HG03108 (cell line): ENCODE results near the gene FNDC3B.
"Not testable (repeated sequence)": the region's sequence is repeated elsewhere in the genome, so short reads cannot be mapped to it uniquely, and the experiment has no call there.

Experiments
- ATAC-seq: cut with Tn5 transposase; IDR thresholded peaks from one replicate; pipeline ENCODE4 v1.9.1; 2021; ENCODE audit warnings: moderate library complexity; ENCODE audit not compliant: unreplicated experiment

Gene FNDC3B

GRCh38 chr3:172039436-172040077 is at the start of gene FNDC3B:
Gene FNDC3B (plus strand): TSS chr3:172039578. CDS start chr3:172112480, 72,902 bp downstream.
- ATAC-seq: peak; percentile 75

GRCh38 chr3:171990239-171990638 is 49.1 kb upstream of the FNDC3B start:
- ATAC-seq: not testable (repeated sequence)

- ATAC-seq: no peak
These were observed 48.2 kb upstream of the FNDC3B start for GRCh38 chr3:171991166-171991565.

- ATAC-seq: no peak
These were observed 44.5 kb upstream of the FNDC3B start for GRCh38 chr3:171994646-171995428.

- no peak for ATAC-seq
These were observed 43.9 kb upstream of the FNDC3B start for GRCh38 chr3:171995486-171995885.

- ATAC-seq: no peak
These were observed 43.1 kb upstream of the FNDC3B start for GRCh38 chr3:171996178-171996817.

GRCh38 chr3:171998731-171999130 is 40.6 kb upstream of the FNDC3B start:
- ATAC-seq: not testable (repeated sequence)

- ATAC-seq: not testable (repeated sequence)
These were observed 37.8 kb upstream of the FNDC3B start for GRCh38 chr3:172001616-172002015.

- ATAC-seq: no peak
These were observed 36.8 kb upstream of the FNDC3B start for GRCh38 chr3:172002512-172003078.

GRCh38 chr3:172003146-172003545 is 36.2 kb upstream of the FNDC3B start:
- ATAC-seq: no peak

- no peak for ATAC-seq
These were observed 32.4 kb upstream of the FNDC3B start for GRCh38 chr3:172007065-172007370.

GRCh38 chr3:172009803-172010202 is 29.6 kb upstream of the FNDC3B start:
- no peak for ATAC-seq

- ATAC-seq: no peak
These were observed 26.6 kb upstream of the FNDC3B start for GRCh38 chr3:172012775-172013174.

GRCh38 chr3:172014145-172014544 is 25.2 kb upstream of the FNDC3B start:
- ATAC-seq: no peak

- no peak for ATAC-seq
These were observed 21.0 kb upstream of the FNDC3B start for GRCh38 chr3:172018364-172018763.

- no peak for ATAC-seq
These were observed 18.6 kb upstream of the FNDC3B start for GRCh38 chr3:172020763-172021162.

GRCh38 chr3:172021164-172021563 is 18.2 kb upstream of the FNDC3B start:
- no peak for ATAC-seq

GRCh38 chr3:172021859-172022258 is 17.5 kb upstream of the FNDC3B start:
- ATAC-seq: no peak

GRCh38 chr3:172023915-172024314 is 15.5 kb upstream of the FNDC3B start:
- ATAC-seq: no peak

- no peak for ATAC-seq
These were observed 14.7 kb upstream of the FNDC3B start for GRCh38 chr3:172024679-172025078.

GRCh38 chr3:172029425-172030098 is 9.8 kb upstream of the FNDC3B start:
- ATAC-seq: no peak
